NT2/D1 (cell line): ENCODE results near the gene MARCHF4.

Source experiments
- SUZ12 ChIP-seq: IDR thresholded peaks from 2 replicates; pipeline ENCODE4 v1.6.1; 2011; ENCODE audit not compliant: insufficient read length, insufficient read depth; ENCODE audit errors: extremely low read depth
- YY1 ChIP-seq: IDR thresholded peaks from 2 replicates; pipeline ENCODE4 v1.6.1; 2011; ENCODE audit not compliant: insufficient read length, insufficient read depth
- ZNF274 ChIP-seq: IDR thresholded peaks from 2 replicates; pipeline ENCODE4 v1.6.1; 2011; ENCODE audit warnings: mild to moderate bottlenecking, low read depth, low read length

GRCh38 chr2:216350214-216350791, 22.0 kb downstream of the MARCHF4 start:
- TF ChIP-seq YY1 (no peak), ZNF274 (no peak), SUZ12 (no peak)
